ENCODE results near the gene CIC.

Gene CIC

GRCh38 chr19:42313840-42314755, 45.0 kb downstream of the CIC start:
- Histone ChIP-seq H3K4me1 (ENCODE audit: low read depth, poor library complexity, severe bottlenecking) (peaks cover 5% of the 10 kb centered on the region), H3K4me3 (IDR thresholded peaks at IDR 0.05; ENCODE audit: insufficient read depth, low read depth, low read length) (no peak overlapping the region), H3K4me2 (peak overlapping the region; percentile 97; the same call in 1 of the 2 replicates), H3K9ac (no peak overlapping the region), H3K27me3 (ENCODE audit: insufficient read depth, low read depth) (peaks cover 70% of the 10 kb centered on the region), H2AFZ (ENCODE audit: low read depth) (no peak overlapping the region; the same call in 1 of the 2 replicates), H3K36me3 (ENCODE audit: insufficient read depth) (no peaks in the 10 kb centered on the region), H3K27ac (no peak overlapping the region), H3K79me2 (ENCODE audit: insufficient read depth, low read depth) (no peaks in the 10 kb centered on the region), H4K20me1 (ENCODE audit: insufficient read depth) (no peaks in the 10 kb centered on the region)
- TF ChIP-seq CTCF (conservative IDR thresholded peaks at IDR 0.05; ENCODE audit: low read depth, low read length): 0 out of 2 replicates have a peak, but pooled peaks have one; percentile 23

GRCh38 chr19:42315024-42315423, 46.0 kb downstream of the CIC start:
- Histone ChIP-seq H3K4me2 (no peak overlapping the region), H3K4me3 (IDR thresholded peaks at IDR 0.05; ENCODE audit: insufficient read depth, low read depth, low read length) (no peak overlapping the region), H2AFZ (ENCODE audit: low read depth) (no peak overlapping the region), H3K27ac (no peak overlapping the region), H3K36me3 (ENCODE audit: insufficient read depth) (no peaks in the 10 kb centered on the region), H4K20me1 (ENCODE audit: insufficient read depth) (no peaks in the 10 kb centered on the region), H3K4me1 (ENCODE audit: low read depth, poor library complexity, severe bottlenecking) (peaks cover 5% of the 10 kb centered on the region), H3K9ac (no peak overlapping the region), H3K79me2 (ENCODE audit: insufficient read depth, low read depth) (no peaks in the 10 kb centered on the region), H3K27me3 (ENCODE audit: insufficient read depth, low read depth) (peaks cover 77% of the 10 kb centered on the region)
- no peak for TF ChIP-seq CTCF (conservative IDR thresholded peaks at IDR 0.05; ENCODE audit: low read depth, low read length)

GRCh38 chr19:42316223-42317211, 47.5 kb downstream of the CIC start:
- Histone ChIP-seq H3K79me2 (ENCODE audit: insufficient read depth, low read depth) (no peaks in the 10 kb centered on the region), H3K4me1 (ENCODE audit: low read depth, poor library complexity, severe bottlenecking) (peaks cover 5% of the 10 kb centered on the region), H3K27ac (no peak overlapping the region), H3K36me3 (ENCODE audit: insufficient read depth) (no peaks in the 10 kb centered on the region), H3K27me3 (ENCODE audit: insufficient read depth, low read depth) (peaks cover 82% of the 10 kb centered on the region), H3K4me3 (IDR thresholded peaks at IDR 0.05; ENCODE audit: insufficient read depth, low read depth, low read length) (no peak overlapping the region), H3K9ac (no peak overlapping the region), H2AFZ (ENCODE audit: low read depth) (no peak overlapping the region), H4K20me1 (ENCODE audit: insufficient read depth) (no peaks in the 10 kb centered on the region), H3K4me2 (no peak overlapping the region)
- no peak for TF ChIP-seq CTCF (conservative IDR thresholded peaks at IDR 0.05; ENCODE audit: low read depth, low read length)

GRCh38 chr19:42317535-42317934, 48.5 kb downstream of the CIC start:
- Histone ChIP-seq H4K20me1 (ENCODE audit: insufficient read depth) (no peaks in the 10 kb centered on the region), H3K27ac (no peak overlapping the region), H3K79me2 (ENCODE audit: insufficient read depth, low read depth) (no peaks in the 10 kb centered on the region), H3K27me3 (ENCODE audit: insufficient read depth, low read depth) (peaks cover 80% of the 10 kb centered on the region), H2AFZ (ENCODE audit: low read depth) (no peak overlapping the region), H3K36me3 (ENCODE audit: insufficient read depth) (no peaks in the 10 kb centered on the region), H3K4me1 (ENCODE audit: low read depth, poor library complexity, severe bottlenecking) (peaks cover 5% of the 10 kb centered on the region), H3K9ac (no peak overlapping the region), H3K4me3 (IDR thresholded peaks at IDR 0.05; ENCODE audit: insufficient read depth, low read depth, low read length) (no peak overlapping the region), H3K4me2 (no peak overlapping the region)
- no peak for TF ChIP-seq CTCF (conservative IDR thresholded peaks at IDR 0.05; ENCODE audit: low read depth, low read length)
